NCI-H2107 treated with DMSO at 0.1 percent for 48 hours (cell line): ENCODE results near the gene MOV10.

ENCODE experiments used
- DNase-seq: peaks from one replicate; lab custom pipeline; 2025; ENCODE audit not compliant: unreplicated experiment; lab: John Stamatoyannopoulos, UW

Gene MOV10

DNA sequence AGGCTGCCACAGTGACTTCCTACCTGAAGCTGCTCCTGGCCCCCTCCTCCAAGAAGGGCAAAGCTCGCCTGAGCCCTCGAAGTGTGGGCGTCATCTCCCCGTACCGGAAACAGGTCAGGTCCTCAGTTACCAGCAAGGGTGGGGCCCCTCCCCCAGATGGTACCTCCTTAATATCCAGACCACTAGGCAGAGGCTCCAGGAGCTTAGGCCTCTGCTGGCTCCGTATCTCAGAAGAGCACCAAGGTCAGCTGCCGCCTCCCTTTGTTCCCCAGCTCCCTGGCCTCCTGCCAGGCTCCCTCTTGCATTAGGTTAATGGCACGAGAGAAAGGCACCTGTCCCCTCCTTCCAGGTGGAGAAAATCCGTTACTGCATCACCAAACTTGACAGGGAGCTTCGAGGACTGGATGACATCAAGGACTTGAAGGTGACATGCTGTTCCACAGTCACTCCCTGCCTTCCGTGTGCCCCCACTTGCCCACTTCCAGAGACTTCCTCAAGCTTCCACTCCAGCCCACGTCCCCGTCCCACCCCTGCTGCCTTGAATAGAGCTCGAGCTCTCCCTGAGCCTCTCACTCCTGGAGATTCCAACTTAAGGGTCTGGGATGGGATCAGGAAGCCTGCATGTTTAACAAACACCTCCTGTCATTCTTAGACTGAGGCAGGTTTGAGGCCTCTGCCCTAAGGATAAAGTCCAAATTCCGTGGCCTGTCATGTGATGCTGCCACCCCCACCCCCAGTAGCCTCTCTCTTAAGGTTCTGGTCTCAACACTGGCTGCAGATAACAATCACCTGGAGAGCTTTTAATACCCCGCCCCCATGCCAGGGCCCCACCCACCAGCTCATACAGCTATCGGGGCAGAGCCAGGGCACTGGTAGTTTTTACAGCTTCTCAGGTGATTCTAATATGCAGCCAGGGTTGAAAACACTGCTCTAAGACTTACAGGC is 24.2 kb downstream of the MOV10 start:
- DNase-seq, result peak; percentile 88

DNA sequence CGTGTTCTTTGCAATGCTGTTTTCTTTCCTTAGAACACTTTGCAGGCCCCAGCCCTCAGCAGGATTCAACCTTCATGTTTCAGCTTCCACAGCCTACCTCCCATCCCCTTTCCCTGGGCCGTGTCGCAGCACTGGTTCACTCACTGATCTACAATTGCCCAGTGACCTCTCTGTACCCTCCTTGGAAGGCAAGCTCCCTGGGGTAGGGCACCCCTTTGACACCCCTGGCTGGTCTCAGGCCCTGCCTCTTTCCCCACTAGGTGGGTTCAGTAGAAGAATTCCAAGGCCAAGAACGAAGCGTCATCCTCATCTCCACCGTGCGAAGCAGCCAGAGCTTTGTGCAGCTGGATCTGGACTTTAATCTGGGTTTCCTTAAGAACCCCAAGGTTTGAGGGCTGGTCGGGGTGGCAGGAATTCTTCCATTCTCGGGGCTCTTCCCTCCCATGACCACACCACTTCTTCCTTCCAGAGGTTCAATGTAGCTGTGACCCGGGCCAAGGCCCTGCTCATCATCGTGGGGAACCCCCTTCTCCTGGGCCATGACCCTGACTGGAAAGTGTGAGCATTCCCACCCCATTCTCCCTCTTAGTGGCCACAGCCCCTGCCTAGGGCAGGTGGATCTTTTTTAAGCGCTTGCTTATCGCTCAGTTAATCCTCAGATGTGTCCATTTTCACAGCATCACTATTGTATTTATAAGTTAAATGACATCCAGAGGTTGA is 25.1 kb downstream of the MOV10 start:
- DNase-seq, result no peak

DNA sequence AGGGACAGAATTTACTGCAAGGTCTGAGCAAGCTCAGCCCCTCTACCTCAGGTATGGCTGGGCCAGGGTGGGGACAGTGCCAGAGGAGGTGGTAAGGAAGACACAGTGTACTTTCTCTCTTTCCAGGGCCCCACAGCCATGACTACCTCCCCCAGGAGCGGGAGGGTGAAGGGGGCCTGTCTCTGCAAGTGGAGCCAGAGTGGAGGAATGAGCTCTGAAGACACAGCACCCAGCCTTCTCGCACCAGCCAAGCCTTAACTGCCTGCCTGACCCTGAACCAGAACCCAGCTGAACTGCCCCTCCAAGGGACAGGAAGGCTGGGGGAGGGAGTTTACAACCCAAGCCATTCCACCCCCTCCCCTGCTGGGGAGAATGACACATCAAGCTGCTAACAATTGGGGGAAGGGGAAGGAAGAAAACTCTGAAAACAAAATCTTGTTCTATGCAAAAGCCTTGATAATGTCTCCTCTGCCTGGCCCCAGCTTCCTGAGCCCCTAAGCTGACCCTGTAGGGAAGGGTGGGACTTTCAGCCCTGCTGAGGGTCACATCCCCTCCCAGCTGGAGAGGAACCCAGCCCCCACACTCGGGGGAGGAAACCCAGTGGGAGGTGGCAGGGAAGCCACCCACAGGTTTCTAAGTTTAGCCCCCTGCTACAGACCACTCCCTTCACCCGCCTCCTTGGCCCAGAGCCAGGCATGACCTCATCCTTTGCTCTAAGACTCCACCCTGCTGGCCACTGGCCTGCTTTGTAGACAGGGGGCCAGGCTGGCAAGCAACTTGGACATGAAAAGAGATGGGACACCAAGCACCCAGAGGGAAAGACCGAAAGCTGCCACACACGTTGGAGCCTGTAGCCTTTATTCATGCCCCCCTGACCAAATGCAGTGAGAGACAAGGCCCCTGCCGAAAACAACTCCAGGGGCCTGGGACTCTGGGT is 26.1 kb downstream of the MOV10 start:
- peak; percentile 47 for DNase-seq

DNA sequence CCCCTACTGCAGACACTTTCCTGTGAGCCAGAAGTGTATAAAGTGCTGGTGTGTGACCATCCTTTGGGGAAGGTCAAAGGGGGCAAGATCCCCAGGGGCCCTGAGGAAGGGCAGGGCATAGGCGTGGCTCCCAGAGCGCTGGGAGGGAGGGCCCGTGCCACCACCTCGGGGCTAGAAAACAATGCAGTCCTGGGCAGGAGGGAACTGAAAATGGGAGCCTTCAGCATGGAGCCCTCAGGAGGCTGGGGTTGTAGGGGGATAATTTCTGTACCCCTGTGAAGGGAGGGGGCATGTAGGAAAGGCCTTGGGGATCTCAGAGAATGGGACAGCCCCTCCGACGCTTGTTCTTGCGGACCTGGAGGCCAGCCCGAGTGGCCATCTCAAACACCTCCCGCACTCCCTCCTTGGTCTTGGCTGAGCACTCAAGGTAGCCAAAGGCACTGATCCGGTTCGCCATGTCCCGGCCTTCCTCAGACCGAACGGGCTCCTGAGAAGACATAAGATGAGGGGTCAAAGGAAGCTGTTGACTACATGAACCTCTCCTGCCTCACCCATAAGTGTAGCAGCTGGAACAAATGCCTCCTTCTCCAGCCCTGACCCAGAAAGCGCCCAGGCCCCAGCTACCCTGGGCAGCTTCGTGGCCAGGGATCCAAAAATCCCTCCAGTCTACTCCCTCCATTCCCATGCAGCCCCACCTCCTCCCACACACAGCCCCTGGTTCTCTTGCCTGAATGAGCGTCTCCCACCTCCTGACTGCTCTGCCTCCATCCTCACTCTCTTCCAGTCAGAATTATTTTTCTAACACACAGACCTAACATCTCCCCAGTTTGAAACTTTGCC is 27.0 kb downstream of the MOV10 start:
- no peak for DNase-seq

DNA sequence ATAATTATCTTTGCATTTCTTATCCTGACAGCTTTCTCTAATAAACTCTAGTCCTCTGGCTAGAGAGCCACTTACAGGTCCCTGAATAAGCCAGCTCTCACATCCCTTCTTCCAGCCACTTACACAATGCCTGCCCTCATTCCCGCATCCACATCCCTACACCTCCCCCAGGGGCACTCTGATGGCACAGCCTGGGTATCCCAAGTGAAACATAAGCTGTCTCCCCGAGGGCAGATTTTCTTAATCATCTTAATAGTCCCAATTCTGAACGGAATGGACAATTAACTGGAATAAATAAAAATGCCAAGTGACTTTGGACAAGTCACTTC is 27.6 kb downstream of the MOV10 start:
- DNase-seq, result no peak

DNA sequence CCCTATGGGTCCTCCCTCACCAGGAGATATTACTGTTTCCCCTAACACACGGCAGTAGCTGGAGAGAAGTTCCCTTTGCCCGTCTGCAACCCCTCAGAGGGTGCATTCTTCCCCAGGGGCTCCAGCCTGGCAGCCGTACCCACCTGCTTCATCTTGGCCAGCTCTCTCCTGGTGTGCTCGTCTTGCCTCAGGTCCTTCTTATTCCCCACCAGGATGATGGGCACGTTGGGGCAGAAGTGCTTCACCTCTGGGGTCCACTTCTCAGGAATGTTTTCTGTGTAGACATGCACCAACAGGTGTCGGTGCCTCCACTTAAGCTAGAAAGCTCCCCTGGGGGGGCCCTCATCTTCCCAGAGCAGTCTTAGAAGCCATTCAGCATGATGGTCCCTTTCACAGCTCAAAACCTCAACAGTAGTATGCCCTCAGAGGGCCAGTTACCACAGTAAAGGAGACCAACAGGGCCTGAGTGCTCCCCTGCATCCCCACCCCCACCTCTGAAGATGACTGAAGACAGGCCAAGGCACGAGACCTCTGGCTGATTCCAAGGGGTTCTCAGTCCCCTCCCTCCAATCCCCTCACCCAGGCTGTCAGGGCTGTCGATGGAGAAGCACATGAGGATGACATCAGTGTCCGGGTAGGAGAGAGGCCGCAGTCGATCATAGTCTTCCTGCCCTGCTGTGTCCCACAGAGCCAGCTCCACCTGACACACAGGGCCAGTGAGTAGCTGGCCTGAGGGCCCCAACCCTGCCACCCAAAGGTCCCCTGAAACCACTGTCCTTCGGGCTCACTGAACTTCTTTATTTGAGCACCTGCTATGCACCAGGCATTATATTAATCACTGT is 28.2 kb downstream of the MOV10 start:
- no peak for DNase-seq

DNA sequence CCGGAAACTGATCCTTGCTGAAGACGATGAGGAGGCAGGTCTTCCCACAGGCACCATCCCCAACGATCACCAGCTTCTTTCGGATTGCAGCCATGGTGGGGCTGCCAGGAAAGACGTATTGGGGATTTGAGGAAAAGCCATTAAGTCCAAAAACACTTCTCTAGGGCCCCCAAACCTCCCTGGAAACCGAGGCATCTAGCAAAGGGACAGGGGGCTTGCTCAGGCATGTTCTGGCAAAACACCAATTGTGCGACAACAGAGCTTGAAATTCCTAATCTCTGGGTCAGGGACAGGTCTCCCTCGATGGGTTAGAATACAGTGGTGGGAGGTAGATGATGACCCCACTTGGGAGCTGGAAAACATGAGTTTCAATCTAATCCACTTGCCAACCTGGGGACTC is 29.2 kb downstream of the MOV10 start:
- no peak for DNase-seq

DNA sequence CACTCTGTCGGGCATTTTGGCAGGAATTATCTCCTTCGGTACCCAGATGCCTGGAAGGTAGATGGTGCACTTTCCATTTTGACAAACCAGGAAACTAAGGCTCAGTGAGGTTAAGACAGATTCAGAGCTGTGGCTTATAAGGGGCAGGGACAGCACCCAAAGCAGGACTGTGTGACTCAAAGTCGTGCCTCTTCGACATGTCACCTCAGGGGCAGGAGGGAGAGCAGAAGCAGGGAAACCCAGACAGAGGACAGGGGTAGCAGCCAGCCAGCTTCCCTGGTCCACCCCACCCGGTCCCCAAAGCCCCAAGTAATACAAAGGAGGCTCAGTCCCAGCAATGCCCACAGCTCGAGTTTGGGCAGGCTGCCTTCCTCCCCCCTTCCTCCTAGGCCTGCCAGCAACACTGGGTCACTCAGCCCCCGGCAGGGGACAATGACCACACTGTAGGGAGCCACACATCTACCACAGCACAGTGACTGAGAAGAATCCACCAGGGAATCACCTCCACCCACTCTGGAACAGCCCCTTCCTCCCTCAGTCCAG is 30.0 kb downstream of the MOV10 start:
- DNase-seq, result no peak

DNA sequence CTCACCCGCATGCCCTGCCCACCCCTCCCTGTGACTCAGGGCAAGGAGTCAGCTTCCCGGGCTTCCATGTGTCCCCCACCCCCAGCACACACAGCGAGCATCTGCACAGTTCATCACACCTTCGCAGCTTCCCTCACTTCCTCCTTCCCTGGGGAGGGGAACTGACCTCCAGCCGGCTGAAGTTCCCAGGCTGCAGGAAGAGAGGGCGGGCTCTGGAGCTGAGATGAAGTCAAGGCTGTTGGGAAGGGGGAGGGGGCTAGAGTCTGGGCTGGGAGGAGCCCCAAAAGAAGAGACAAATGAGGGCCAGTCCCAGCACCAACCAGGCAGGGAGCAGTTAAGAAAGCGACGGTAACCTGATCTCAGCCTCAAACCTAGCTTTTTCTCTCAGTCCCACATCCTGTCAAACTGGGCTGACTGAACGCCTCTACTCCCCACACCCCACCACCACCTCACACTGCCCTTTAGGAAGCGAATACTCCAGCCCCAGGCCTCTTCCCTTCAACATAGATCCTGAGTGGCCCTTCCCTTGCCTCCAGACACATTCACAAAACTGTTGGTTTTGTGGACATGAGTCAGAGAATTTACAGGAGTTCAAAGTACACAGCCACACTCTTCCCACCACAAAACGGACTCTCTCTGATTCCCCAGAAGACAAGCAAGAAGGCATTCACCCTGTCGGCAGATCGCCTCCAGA is 30.6 kb downstream of the MOV10 start:
- peak; percentile 92 for DNase-seq

DNA sequence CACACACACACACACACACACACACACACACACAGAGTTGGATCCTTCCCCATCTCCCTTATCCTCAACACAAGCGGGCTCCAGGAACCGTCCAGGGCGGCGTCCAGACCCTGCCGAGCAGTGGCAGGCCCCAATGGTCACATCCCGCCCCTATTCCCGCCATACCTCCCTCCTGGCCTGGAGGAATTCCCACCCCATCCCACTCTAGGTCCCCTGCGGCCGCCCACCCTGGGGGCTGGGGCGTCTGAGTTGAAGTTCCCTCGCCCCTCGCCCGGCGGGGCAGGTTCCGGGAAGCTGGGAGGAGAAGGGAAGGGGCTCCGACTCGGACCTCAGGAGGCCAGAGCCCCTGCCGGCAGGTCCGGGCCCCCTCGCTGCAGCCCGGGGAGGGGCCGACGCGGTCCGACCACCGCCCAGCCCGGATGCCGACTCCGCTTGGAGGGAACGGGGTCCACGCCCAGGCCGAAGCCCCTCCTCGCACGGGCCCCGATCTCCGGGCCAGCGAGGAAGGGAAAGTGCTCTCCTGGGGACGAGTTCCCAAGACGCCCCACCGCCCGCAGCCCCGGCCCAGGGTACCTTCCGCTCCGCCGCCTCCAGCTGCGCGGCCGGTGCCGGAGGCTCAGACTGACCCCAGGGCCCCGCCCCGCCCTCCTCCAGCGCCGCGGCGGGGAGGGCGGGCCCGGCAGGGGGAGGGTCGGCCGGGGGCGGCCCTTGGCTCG is 32.2 kb downstream of the MOV10 start, which contains the start of gene RHOC:
TSS of gene RHOC (minus strand) at position 623 of the 716 bp plus-strand sequence. CDS start 3,328 bp downstream, outside the sequence.
- no peak for DNase-seq

DNA sequence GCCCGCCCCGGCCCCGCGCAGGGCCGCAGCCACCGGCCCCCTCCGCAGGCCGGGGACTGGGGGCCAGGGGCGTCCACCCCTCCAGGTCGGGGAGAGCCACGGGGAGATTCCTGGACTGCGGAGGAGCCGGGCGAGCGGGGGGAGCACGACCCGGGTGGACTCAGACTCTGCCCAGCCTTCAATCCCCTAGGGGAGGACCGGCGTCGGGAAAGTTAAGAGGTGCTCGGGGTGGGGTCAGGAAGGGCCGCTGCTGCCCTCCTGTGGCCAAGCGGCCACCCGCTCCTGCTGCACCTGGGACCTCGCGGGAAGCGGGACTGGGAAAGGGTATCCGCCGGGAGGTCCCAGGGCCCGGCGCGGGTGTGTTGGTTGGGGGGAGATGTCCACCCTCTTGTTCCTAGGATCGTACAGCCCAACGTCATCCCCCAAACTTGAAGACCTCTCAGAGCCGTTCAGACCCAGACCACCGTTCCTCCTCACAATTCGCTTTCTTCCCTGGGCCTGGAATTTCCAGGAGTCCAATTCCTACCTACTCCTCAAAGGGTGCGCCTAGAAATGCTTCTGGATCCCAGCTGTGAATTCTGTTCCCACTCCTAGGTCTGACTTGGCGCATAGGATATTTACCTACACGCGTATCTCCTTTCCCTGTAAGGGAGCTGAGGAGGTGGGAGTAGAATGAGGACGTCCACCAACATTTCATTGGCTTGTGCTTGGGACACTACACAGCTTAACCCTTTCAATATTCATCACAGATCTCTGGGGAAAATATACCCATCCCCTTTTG is 33.0 kb downstream of the MOV10 start:
- DNase-seq, result peak; percentile 64

DNA sequence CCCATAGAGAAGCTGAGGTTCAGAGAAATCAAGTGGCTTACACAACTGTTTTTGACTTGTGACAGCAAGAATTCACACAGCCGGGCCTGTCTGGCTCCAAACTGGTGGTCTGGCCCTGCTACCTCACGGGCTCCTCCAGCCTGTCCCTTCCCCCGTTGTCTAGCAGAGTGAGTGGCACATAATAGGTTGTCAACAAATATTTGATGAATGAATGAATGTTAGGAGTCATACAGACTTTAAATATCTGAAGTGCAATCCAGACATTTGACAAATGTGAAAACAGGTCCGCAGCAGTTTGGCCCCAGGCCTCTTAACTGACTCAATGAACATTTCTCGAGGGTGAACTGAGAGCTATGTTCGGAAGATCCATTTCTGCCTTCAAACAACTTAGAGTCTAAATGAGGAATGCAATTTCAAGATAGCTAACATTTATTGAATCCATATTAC is 33.6 kb downstream of the MOV10 start:
- DNase-seq, result no peak

DNA sequence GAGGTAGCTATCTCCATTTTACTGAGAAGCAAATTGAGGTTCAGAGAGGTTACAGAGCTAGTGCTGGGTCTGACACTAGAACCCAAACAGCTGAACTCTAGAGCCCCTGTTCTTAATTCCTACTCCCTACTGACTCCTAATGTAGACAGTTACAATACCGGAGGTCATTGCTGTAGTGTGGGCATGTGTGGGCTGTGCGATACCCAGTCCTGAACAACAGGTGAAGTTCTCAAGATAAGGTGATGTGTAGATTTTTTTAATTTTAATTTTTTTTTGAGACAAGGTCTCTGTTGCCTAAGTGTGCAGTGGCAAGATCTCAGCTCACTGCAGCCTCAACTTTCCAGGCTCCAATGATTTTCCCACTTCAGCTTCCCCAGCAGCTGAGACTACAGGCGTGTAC is 34.0 kb downstream of the MOV10 start:
- no peak for DNase-seq

DNA sequence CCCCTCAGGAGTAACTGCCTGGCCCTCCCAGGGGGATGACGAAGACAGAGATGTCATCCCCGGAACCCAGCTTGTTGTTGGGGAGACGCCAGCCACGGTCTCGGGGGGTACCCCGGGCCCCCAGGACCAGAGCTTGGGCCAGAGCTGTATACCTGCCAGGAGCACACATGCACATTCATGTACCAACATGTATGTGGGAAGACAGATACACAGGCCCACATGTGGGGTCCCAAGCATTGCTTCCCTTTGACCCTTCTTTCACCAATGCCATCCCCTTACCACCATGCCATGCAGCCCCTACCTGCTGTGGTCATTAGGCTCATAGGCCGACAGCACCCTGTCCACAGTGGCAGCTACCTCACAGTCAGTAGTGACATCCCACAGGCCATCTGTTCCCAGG is 35.7 kb downstream of the MOV10 start:
- no peak for DNase-seq

DNA sequence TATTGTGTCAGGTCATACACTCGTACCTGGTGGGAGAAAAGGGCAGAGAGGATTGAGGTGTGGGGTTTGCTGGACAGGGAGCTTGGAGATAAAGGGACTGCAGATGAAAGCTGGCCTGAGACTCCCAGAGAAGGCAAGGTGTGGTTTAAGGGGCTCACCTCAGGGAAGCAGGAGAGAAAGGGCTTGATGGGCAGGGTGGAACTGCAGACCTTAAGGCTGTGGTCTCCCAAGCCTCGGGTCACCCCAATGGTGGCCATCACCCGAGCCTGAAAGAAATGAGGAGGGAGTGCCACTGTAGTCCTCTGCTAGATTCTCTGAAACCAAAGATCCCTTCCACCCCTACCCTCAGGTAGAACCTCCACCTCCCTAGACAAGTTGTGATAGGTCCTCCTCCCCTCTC is 36.1 kb downstream of the MOV10 start:
- DNase-seq, result no peak

DNA sequence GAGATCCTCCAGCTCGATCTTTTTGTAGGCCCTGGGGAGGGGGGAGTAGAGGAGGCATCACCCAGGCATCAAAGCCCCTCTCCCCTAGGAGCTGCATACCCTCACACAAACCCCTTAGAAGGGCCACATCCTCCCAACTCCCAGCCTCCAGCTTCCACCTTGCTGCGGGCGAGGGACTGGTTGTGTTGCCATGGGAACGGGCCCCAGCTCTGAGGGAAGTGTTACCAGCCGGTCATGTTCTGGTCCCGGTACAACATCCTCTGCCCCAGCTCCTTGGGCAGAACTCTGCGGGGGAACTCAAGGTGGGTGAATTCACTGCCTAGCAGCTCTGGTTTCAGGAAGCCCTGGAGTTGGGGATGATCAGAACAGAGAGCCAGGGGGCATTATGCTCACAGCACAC is 36.6 kb downstream of the MOV10 start:
- DNase-seq, result no peak

DNA sequence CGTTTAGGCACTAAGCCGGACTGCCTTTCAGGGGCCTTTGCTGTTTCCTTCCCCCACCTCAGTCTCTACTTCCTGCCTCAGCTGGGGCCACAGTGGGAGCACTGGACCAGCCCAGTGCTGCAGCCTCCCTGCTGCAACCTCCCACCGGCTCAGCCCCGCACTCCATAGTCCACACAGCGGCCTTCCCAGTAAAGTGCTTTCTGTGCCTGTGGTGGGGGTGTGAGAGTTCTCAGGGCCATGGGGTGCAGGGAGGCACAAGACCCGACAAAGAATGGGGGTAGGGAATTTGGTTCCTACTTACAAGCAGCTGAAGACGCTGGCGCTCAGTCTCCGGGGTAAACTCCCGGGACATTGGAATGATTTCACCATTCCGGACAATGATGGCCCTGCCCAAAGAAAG is 37.2 kb downstream of the MOV10 start:
- no peak for DNase-seq
